Measurements from ENCODE around the gene PSME1. TPM values are rescaled to one million over a fixed set of nuclear protein-coding genes. Genes with fewer than 3 reads are reported as not detected.

The PSME1 gene
- total and polyA plus RNA-seq, 2 donors (not counting 3 experiments of a cell fraction or from before 2014, with no cell fraction given), result 98.1 to 135 TPM

DNA sequence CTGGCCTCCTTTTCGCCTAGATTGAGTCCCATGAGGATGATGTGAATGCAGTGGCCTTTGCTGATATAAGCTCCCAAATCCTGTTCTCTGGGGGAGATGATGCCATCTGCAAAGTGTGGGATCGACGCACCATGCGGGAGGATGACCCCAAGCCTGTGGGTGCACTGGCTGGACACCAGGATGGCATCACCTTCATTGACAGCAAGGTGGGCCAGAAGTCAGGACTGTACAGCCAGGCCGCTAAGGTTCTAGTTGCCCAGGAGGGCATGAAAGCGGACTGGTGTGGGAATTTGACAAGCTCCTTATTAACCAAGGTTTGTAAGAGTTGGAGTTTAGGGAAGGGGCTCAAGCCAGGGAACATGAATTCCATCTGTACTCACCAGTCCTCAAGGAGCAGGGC lies 16.3 kb upstream of the PSME1 start:
- no peak for DNase-seq (ENCODE audit: low read depth, low spot score)
- dilution Hi-C loops (cut with MboI; ENCODE audit: extremely low pct_ligation_motif_present, low sequenced_read_pairs), result no loop called here
- no peaks in the 10 kb centered on the region for H3K9me3 ChIP-seq (replicated peaks; ENCODE audit: control insufficient read depth, insufficient read depth, low read length)
- intact Hi-C loops (cut with micrococcal nuclease), result no loop called here
- peaks cover 11 to 38% of the 10 kb centered on the region in 2 experiments for H3K36me3 ChIP-seq (ENCODE audit: control insufficient read depth in 2 of 2, extremely low read depth in 1 of 2, insufficient read depth in 2 of 2, low read length in 2 of 2)
- no peak overlapping the region for H3K4me2 ChIP-seq (ENCODE audit: insufficient read depth, low read length)
- no peak overlapping the region for H3K4me3 ChIP-seq (replicated peaks in 1 of 3; ENCODE audit: insufficient read depth in 1 of 3, low read depth in 1 of 3, low read length in 3 of 3)
- no peak for TF ChIP-seq MYC (IDR thresholded peaks at IDR 0.05; ENCODE audit: low read depth, low read length)
- no peak for TF ChIP-seq EZH2 (IDR thresholded peaks at IDR 0.05; ENCODE audit: borderline replicate concordance, low read depth, low read length, severe bottlenecking)
- no peak for TF ChIP-seq POLR2AphosphoS5 (IDR thresholded peaks at IDR 0.05; ENCODE audit: insufficient read depth, low read depth, low read length)
- TF ChIP-seq POLR2A (IDR thresholded peaks at IDR 0.05; ENCODE audit: low read depth, low read length), result no peak
- TF ChIP-seq, protein P1, sequence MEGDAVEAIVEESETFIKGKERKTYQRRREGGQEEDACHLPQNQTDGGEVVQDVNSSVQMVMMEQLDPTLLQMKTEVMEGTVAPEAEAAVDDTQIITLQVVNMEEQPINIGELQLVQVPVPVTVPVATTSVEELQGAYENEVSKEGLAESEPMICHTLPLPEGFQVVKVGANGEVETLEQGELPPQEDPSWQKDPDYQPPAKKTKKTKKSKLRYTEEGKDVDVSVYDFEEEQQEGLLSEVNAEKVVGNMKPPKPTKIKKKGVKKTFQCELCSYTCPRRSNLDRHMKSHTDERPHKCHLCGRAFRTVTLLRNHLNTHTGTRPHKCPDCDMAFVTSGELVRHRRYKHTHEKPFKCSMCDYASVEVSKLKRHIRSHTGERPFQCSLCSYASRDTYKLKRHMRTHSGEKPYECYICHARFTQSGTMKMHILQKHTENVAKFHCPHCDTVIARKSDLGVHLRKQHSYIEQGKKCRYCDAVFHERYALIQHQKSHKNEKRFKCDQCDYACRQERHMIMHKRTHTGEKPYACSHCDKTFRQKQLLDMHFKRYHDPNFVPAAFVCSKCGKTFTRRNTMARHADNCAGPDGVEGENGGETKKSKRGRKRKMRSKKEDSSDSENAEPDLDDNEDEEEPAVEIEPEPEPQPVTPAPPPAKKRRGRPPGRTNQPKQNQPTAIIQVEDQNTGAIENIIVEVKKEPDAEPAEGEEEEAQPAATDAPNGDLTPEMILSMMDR (IDR thresholded peaks at IDR 0.05; ENCODE audit: extremely low read depth in 1 of 2, insufficient read depth in 1 of 2, low read depth in 1 of 2, low read length in 2 of 2), result no peak
- no peak for TF ChIP-seq JUN (IDR thresholded peaks at IDR 0.05; ENCODE audit: borderline replicate concordance, insufficient read depth, insufficient read length, low read depth)
- no peak for TF ChIP-seq FOS (IDR thresholded peaks at IDR 0.05; ENCODE audit: borderline replicate concordance, insufficient read depth, low read length)
- TF ChIP-seq, protein P2, sequence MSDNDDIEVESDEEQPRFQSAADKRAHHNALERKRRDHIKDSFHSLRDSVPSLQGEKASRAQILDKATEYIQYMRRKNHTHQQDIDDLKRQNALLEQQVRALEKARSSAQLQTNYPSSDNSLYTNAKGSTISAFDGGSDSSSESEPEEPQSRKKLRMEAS (IDR thresholded peaks at IDR 0.05; ENCODE audit: insufficient read depth, insufficient read length), result no peak
- TF ChIP-seq GATA2 (IDR thresholded peaks at IDR 0.05; ENCODE audit: insufficient read depth, insufficient read length, low read depth, low read length), result no peak
- no peaks in the 10 kb centered on the region for H3K9me1 ChIP-seq (replicated peaks; ENCODE audit: control insufficient read depth, extremely low read depth, insufficient read depth, low read length)
- CTCF ChIA-PET, result interaction anchor here (1.0 kb wide), 1 partner anchor 22 kb away, joined by 4 read pairs; the partner anchor contains the start of gene EMC9
- POLR2A ChIA-PET, result no interaction called here
- no peak overlapping the region for H2AFZ ChIP-seq (ENCODE audit: low read depth, low read length)
- H3K4me1 ChIP-seq (ENCODE audit: control insufficient read depth, extremely low read depth, insufficient read depth, low read length), result peaks cover 7% of the 10 kb centered on the region
- no peak overlapping the region for H3K27ac ChIP-seq (ENCODE audit: insufficient read depth, low read depth, low read length)
- BruUV-seq (replicated peaks), result no TSS peak
- H3K79me2 ChIP-seq (ENCODE audit: control insufficient read depth, insufficient read depth, low read length), result no peaks in the 10 kb centered on the region
- H4K20me1 ChIP-seq (replicated peaks; ENCODE audit: control insufficient read depth, extremely low read depth, insufficient read depth, low read length), result no peaks in the 10 kb centered on the region
- no peaks in the 10 kb centered on the region for H3K27me3 ChIP-seq (ENCODE audit: control insufficient read depth in 2 of 2, insufficient read depth in 2 of 2, low read length in 2 of 2)
- H3K9ac ChIP-seq (replicated peaks; ENCODE audit: extremely low read depth, insufficient read depth, low read length), result no peak overlapping the region
- FAIRE-seq, result no peak

Measured in endothelial cell of umbilical vein (primary cell).